Stomach (tissue), 9 donors: Measurements from ENCODE around the gene OAS3. TPM values are rescaled to one million over a fixed set of nuclear protein-coding genes. Genes with fewer than 3 reads are reported as not detected.

ENCODE experiments used
- DNase-seq, 2 donors: peaks; one replicate each; pipeline versions ENCODE4 v3.0.0 to v3.0.0-alpha.2; 2013 to 2019
- H3K27ac ChIP-seq, 5 donors: fragments of 200-600 bp in 4 of 5; sonication (generic) in 4 of 5; one replicate each; pipeline ENCODE4 v1.5.1; 2013 to 2019; ENCODE audit warnings: mild to moderate bottlenecking in 1 of 5, moderate library complexity in 1 of 5
- H3K27me3 ChIP-seq, 3 donors: fragments of 200-600 bp; sonication (generic); one replicate each; pipeline ENCODE4 v1.5.1; 2017 to 2019; ENCODE audit warnings: mixed run types in 1 of 3
- H3K36me3 ChIP-seq, 4 donors: fragments of 200-600 bp; sonication (generic); 1 replicate in 3 of 4; 2 replicates in 1 of 4; pipeline ENCODE4 v1.5.1; 2016 to 2019
- H3K4me1 ChIP-seq, 4 donors: fragments of 200-600 bp; sonication (generic); one replicate each; pipeline ENCODE4 v1.5.1; 2016 to 2019
- H3K4me3 ChIP-seq, 4 donors: fragments of 200-600 bp; sonication (generic) in 3 of 4; one replicate each; pipeline ENCODE4 v1.5.1; 2016 to 2019; ENCODE audit warnings: mild to moderate bottlenecking in 1 of 4
- H3K9me3 ChIP-seq, 4 donors: fragments of 200-600 bp; sonication (generic); one replicate each; pipeline ENCODE4 v1.5.1; 2016 to 2019
- EP300 ChIP-seq: sonication (generic); formaldehyde crosslinking; IDR thresholded peaks from one replicate; pipeline ENCODE4 v1.6.1; 2017; ENCODE audit warnings: antibody characterized with exemption
- POLR2A ChIP-seq, 4 donors: fragments of 450-650 bp; IDR thresholded peaks; one replicate each; pipeline ENCODE4 v1.6.1; 2016; ENCODE audit warnings: antibody characterized with exemption in 4 of 4, control low read depth in 2 of 4, mild to moderate bottlenecking in 1 of 4, moderate library complexity in 1 of 4
- POLR2AphosphoS5 ChIP-seq, 3 donors: sonication (generic); formaldehyde crosslinking; IDR thresholded peaks; one replicate each; pipeline ENCODE4 v1.6.1; 2016; ENCODE audit warnings: antibody characterized with exemption in 3 of 3
- whole genome bisulfite sequencing, 5 donors: extraction: QIAGEN DNeasy Blood & Tissue Kit in 3 of 5; methylation state at CpG; one replicate each; pipeline versions ENCODE4 v1.1.5 to v1.1.7; 2013 to 2018; 5-methylcytosine and 5-hydroxymethylcytosine counted together
- intact Hi-C: fragments of 100-400 bp; cut with DNase I; formaldehyde crosslinking; loops from one replicate; pipeline ENCODE4 v1.15.1; 2023; ENCODE audit warnings: low total_unique reads
- polyA plus RNA-seq, 3 donors: library from polyadenylated mRNA; stranded (reverse); fragments of 200-250 nt; gene quantifications; one replicate each; pipeline ENCODE4 v1.2.3, GENCODE V29; 2013
- total RNA-seq, 5 donors: library from RNA; depleted of rRNA; stranded (reverse); fragments of >200 nt; gene quantifications; one replicate each; pipeline versions ENCODE4 v1.1.0 to v1.2.3, GENCODE V29; 2014 to 2016
- TF ChIP-seq, protein P1 (sequence below), 7 experiments: fragments of 450-650 bp in 4 of 7; fragments of 200-600 bp in 3 of 7; sonication (generic) in 3 of 7; IDR thresholded peaks; one replicate each; pipeline ENCODE4 v1.5.1; 2016 to 2019; ENCODE audit warnings: antibody characterized with exemption in 7 of 7, control low read depth in 2 of 7, mild to moderate bottlenecking in 1 of 7
- donor health status: healthy with polysubstance abuse.
- donor health status: Bipolar disorder and iron deficiency.
- donor health status: healthy.

Gene OAS3
- total and polyA plus RNA-seq, 8 donors, result 5.7 to 208 (median 9.8) TPM

GRCh38 chr12:112998987-112999767 is 60.9 kb downstream of the OAS3 start:
- 87 to 92% (median 88%) methylated on average over 12 of the region's 12 CpGs for WGBS, 5 donors
- TF ChIP-seq, protein P1, sequence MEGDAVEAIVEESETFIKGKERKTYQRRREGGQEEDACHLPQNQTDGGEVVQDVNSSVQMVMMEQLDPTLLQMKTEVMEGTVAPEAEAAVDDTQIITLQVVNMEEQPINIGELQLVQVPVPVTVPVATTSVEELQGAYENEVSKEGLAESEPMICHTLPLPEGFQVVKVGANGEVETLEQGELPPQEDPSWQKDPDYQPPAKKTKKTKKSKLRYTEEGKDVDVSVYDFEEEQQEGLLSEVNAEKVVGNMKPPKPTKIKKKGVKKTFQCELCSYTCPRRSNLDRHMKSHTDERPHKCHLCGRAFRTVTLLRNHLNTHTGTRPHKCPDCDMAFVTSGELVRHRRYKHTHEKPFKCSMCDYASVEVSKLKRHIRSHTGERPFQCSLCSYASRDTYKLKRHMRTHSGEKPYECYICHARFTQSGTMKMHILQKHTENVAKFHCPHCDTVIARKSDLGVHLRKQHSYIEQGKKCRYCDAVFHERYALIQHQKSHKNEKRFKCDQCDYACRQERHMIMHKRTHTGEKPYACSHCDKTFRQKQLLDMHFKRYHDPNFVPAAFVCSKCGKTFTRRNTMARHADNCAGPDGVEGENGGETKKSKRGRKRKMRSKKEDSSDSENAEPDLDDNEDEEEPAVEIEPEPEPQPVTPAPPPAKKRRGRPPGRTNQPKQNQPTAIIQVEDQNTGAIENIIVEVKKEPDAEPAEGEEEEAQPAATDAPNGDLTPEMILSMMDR (IDR thresholded peaks at IDR 0.05), result no peak
- TF ChIP-seq EP300 (no peak), POLR2A (IDR thresholded peaks at IDR 0.05) (no peak), POLR2AphosphoS5 (IDR thresholded peaks at IDR 0.05) (no peak)
- Histone ChIP-seq H3K4me3 (no peak overlapping the region), H3K9me3 (peaks cover 0 to 9% (median 0%) of the 10 kb centered on the region in 4 donors), H3K36me3 (peaks cover 0 to 83% (median 66%) of the 10 kb centered on the region in 4 donors), H3K27me3 (no peaks in the 10 kb centered on the region), H3K4me1 (no peaks in the 10 kb centered on the region), H3K27ac (no peak overlapping the region)
- no peak for DNase-seq
- intact Hi-C loops, result no loop called here

DNA sequence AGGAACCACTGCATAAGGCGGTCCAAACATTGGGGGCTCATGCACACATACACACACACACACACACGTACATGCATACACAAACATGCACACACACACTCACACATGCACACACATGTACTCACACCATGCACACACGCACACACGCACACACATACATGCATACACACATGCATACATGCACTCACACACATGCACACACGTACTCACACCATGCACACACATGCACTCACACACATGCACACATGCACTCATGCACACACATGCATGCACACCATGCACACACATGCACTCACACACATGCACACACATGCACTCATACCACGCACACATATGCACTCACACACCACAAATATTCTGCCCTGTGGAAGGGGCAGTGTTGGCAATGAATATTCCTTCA is 62.2 kb downstream of the OAS3 start:
- H3K36me3 ChIP-seq, result peaks cover 7 to 91% (median 75%) of the 10 kb centered on the region in 4 donors
- WGBS, 5 donors, result 91 to 97% (median 95%) methylated on average over 6 of the region's 6 CpGs
- intact Hi-C loops, result no loop called here

DNA sequence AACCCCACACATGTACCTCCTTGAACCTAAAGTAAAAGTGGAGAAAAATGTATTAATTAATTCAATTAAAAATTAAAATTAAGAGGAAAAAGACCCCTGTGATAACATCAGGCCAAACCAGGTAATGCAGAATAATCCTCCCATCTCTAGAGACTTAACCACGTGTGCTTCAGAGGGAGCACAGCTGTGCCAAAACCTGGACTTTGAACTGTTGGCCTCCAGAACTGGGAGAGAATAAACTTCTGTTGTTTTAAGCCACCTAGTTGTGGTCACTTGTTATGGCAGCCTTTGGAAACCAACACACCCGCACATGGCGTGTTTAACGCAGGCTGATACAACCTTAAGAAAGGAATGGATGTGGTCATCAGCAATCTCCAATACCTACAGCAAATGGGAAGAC is 63.9 kb downstream of the OAS3 start:
- intact Hi-C loops, result no loop called here
- WGBS, 5 donors, result 45 to 68% (median 51%) methylated on average over 4 of the region's 4 CpGs
- TF ChIP-seq, protein P1 (IDR thresholded peaks at IDR 0.05), result peak in 3 of 7 experiments; percentile 10 to 32 (median 19)
- TF ChIP-seq POLR2AphosphoS5 (IDR thresholded peaks at IDR 0.05) (peak in 1 of 3 donors; percentile 5), EP300 (no peak), POLR2A (IDR thresholded peaks at IDR 0.05) (no peak)
- no peaks in the 10 kb centered on the region for H3K27me3 ChIP-seq
- DNase-seq, result peak in 1 of 2 donors; percentile 23
- no peaks in the 10 kb centered on the region for H3K4me1 ChIP-seq
- H3K4me3 ChIP-seq, result no peak overlapping the region
- H3K9me3 ChIP-seq, result peaks cover 0 to 9% (median 0%) of the 10 kb centered on the region in 4 donors
- no peak overlapping the region for H3K27ac ChIP-seq
- peaks cover 9 to 91% (median 71%) of the 10 kb centered on the region in 4 donors for H3K36me3 ChIP-seq

More for the DNA sequence above, 62.2 kb downstream of the OAS3 start:
- no peaks in the 10 kb centered on the region for H3K4me1 ChIP-seq
- DNase-seq, result no peak
- no peaks in the 10 kb centered on the region for H3K27me3 ChIP-seq
- no peak overlapping the region for H3K4me3 ChIP-seq
- no peak overlapping the region for H3K27ac ChIP-seq
- TF ChIP-seq POLR2AphosphoS5 (IDR thresholded peaks at IDR 0.05), result no peak
- TF ChIP-seq, protein P1 (IDR thresholded peaks at IDR 0.05), result no peak
- TF ChIP-seq POLR2A (IDR thresholded peaks at IDR 0.05), result no peak
- TF ChIP-seq EP300, result no peak
- peaks cover 0 to 9% (median 0%) of the 10 kb centered on the region in 4 donors for H3K9me3 ChIP-seq

- no peak for TF ChIP-seq POLR2AphosphoS5 (IDR thresholded peaks at IDR 0.05)
- no peak for TF ChIP-seq POLR2A (IDR thresholded peaks at IDR 0.05)
- TF ChIP-seq, protein P1 (IDR thresholded peaks at IDR 0.05), result no peak
- no peak for TF ChIP-seq EP300
- Histone ChIP-seq H3K36me3 (peaks cover 10 to 91% (median 71%) of the 10 kb centered on the region in 4 donors), H3K4me1 (no peaks in the 10 kb centered on the region), H3K27me3 (no peaks in the 10 kb centered on the region), H3K27ac (no peak overlapping the region), H3K4me3 (no peak overlapping the region), H3K9me3 (peaks cover 0 to 9% (median 0%) of the 10 kb centered on the region in 4 donors)
- WGBS, 5 donors, result 92 to 96% (median 93%) methylated on average over 5 of the region's 5 CpGs
- DNase-seq, result no peak
- intact Hi-C loops, result no loop called here
These were observed 64.4 kb downstream of the OAS3 start for GRCh38 chr12:113002676-113003075.
